DMS153 (cell line): ENCODE results near the gene KRT86.
"Not testable (repeated sequence)": the region's sequence is repeated elsewhere in the genome, so short reads cannot be mapped to it uniquely, and the experiment has no call there.

ENCODE experiments used
- DNase-seq: peaks from one replicate; lab custom pipeline; 2025; lab: John Stamatoyannopoulos, UW

The KRT86 gene

DNA sequence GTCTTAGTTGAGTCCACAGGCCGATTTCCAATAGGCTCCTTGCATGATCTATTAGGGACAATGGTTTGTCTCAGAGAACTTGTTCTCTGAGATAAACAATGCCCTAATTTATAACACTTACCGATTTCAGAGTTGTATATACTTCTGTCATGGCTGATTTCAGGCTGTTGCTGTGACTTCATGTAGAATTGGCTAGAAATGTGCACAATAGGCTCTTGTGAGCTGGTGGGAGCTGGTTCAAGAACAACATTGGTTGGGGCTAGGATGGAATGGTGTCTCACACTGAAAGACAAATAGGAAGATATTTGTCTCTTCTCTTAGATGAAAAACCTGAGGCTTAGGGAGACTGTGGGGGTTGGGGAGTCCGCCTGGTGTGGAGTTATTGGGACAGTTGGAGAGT is 6.7 kb upstream of the KRT86 start:
- no peak for DNase-seq

- no peak for DNase-seq
Observed at GRCh38 chr12:52268212-52268611, 6.2 kb upstream of the KRT86 start.

DNA sequence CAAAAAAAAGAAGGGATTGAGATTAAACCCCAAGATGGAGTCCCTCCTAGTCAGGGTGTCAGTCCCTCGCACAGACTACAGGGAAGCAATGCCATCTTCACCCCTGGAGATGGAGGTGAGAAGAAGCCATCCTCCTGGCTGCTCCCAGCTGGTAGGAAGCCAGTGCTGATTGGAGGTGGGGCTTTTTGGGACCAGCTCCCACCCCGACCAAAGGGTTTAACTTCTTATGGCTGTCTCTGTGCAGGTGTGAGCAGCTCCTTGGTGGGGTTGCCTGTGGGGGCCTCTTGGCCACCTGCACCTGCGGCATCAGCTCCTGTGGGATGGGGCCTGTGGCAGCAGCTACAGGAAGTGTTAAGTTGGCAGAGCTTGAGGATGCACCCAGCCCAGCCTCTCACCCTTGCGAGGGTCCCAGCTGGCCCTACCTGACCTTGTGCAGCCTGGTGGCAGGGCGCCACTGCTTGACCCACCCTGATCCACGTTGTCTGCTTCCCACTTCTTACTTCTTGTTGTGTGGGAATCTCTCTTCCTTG is 3.8 kb upstream of the KRT86 start:
- DNase-seq, result no peak

- DNase-seq, result no peak
Observed at GRCh38 chr12:52271158-52271557, 3.3 kb upstream of the KRT86 start.

DNA sequence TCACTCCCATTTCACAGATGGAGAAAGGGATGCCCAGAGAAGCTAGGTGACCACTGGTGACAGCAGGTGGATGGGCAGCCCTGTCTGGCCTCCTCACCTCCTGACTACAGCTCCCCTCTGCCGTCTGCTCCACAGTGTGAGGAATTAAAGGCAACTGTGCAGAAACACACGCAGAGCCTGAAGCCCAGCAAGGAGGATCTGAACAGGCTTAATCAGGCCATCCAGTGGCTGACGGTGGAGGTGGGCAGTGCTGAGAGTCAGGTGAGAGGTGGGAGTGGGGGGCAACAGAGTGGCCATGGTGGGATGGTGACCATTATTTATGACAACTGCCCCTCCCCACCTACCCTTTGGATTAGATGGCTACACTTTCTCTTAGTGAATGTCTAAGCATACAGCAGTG is 1.2 kb downstream of the KRT86 start:
- DNase-seq, result no peak

DNA sequence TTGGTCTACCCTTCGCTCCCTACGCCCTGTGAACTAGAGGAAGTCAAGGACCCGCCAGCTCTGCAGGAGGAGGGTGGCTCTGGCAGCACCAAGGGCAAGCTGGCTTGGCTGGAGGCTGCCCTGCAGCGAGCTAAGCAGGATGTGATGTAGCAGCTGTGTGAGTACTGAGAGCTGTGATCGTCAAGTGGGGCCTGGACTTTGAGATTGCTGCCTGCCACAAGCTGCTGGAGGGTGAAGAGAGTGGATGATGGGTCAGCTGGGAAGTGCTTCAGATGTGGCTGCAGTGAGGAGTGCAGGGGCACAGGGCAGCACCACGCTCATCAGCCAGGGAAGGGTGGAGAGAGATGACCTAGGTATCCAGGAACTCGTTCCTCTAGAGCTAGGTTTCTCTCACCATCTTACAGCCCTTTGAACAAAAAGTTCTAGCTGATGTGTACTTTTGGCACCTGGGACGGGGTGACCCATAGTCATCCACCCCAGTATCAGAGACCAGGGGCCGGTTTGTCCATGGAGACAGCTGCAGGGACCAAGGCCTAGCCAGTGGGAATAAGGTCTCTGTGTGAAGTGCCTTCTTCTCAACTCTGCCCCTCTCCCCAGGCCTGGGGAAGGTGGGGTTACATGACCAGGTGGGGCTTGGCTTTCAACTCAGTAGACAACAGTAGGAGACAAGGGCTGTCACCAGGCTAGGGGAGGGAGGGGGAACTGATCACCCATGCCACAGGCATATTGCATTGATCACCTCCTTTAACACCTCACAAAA is 3.2 kb downstream of the KRT86 start:
- DNase-seq, result peak; percentile 28

- peak; percentile 41 for DNase-seq
Observed at GRCh38 chr12:52278575-52279421, 4.4 kb downstream of the KRT86 start.

- no peak for DNase-seq
Observed at GRCh38 chr12:52279422-52280318, 5.2 kb downstream of the KRT86 start.

GRCh38 chr12:52280319-52280795 is 5.9 kb downstream of the KRT86 start:
- peak; percentile 6 for DNase-seq

GRCh38 chr12:52280796-52281560 is 6.5 kb downstream of the KRT86 start:
- DNase-seq, result no peak

GRCh38 chr12:52284562-52285171 is 10.2 kb downstream of the KRT86 start:
- DNase-seq, result no peak

DNA sequence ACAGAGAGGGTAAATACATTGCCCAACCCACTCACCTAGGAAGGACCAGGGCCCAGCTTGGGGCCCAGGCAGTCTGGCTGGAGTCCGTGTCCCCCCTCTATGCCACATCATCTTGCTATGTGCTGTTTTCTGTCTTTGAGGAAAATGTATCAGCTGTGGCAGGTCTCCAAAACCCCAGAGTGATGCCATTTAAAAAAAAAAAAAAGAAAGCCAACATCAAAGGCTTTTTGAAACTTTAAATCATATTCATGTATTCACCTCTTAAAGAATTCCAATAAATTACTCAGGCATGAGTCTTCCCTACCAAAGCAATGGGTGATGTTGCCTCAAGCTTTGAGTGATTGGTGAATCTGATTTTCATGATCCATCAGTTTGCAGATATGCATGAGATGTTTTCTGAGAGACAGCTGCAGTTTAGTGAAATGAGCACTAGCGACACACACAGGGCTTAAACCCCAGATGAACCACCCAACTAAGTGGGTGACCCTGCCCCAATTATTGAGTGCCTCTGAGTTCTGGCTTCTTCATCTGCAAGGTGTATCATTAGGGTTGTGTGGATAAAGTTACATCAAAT is 10.8 kb downstream of the KRT86 start:
- DNase-seq, result no peak

DNA sequence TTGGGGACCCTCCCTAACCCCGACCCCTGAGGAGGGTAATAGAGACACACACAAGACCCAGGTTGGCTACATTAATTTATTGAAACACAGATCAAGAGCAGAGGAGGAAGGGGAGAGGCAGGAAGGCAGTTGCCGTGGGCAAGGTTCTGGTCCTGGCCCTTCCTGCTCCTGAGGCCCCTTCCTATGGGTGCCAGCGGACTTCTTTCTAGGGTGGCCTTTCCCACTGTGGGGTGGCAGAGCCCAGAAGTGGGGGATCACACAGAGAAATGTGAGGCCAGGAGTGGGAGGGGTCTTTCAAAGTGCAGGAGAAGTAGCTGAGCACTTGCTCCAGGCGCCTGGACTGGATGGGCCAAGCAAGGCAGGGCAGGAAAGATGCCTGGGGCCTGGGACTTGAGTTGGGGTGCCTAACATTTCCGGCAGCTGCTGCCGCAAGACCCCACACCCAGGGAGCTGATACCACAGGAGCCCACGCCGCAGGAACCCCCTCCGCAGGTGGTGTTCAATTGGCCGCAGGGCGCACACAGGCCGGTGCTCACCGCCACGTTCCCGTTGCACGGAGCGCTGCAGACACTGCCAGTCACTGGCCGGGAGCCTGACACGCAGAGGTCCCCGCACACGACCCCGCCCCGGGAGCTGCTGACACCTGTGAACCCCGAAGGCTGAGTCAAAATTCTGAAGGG is 11.5 kb downstream of the KRT86 start:
- DNase-seq, result no peak

DNA sequence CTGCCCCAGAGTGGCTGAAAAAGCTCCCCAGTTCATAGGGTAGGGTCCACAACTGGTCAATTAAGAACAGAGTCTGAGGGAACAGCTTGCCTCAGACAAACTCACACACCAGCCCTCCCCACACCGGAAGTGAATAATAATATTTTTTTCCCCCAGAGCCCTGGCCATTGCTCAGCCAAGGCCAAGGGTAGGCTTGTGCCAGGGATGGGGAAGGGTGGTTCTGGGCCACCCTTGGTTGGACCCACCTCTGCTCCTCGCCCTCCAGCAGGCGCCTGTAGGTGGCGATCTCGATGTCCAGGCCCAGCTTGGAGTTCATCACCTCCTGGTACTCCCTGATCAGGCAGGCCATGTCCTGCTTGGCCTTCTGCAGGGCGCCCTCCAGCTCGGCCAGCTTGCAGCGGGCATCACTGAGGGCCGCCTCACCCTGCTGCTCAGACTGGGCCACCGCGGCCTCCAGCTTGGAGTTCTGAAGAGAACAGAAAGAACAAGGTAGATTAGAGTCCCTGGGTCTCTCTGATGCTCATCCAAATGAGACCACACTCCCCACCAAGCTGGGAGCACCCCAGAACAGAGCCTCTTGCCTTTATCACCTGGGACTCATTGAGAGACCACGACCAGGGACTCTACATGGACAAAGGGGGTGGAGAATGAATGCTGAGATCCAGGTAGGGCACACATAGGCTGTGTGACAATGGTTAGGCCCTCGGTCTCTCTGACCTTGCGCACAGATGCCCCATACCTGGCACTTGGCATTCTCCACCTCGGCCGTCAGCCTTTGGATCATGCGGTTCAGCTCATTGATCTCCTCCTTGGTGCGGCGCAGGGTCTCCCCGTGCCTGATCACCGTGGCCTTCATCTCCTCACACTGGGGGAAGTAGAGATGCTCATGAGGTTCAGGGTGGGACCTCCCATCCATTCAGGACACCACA is 12.7 kb downstream of the KRT86 start:
- DNase-seq, result not testable (repeated sequence)

DNA sequence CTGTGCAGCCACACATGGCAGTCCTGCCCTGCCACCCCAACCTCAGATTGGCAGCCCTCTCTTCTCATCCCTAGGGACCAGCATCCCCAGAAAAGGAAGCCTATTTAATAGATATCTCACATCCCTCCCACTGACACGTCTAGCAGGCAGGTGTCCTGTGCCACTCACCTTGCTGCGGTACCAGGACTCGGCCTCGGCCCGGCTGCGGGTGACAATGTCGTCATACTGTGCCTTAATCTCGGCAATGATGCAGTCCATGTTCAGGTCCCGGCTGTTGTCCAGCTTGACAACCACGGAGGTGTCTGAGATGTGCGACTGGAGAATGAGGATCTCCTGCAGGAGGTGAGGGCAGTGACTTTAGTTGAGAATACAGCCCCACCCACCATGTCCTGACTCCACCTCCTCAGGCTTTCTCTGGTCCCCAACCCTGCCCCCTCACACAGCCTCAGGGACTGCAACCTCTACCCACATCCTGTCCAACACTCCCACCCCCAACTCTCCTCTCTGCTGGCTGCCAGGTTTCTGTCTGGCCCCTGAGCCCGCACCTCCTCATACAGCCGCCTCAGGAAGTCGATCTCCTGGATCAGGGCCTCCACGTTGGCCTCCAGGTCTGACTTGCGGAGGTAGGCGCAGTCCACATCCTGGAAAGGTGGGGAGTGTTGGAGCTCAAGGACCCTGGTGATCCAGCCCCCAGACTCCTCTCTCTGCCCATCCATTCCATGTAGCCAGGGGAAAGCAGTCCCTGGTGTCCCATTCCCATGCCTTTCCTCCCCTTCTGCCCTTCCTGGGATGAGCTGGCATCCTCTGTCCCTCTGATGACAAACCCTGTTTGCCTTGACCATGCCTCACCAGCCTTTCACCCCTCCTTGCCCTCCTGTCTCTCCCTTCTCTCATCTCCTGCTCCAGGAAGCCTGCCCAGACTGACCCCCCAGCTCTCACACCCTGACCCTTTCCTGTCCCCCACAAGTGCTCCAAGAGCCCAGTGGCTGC is 13.7 kb downstream of the KRT86 start:
- not testable (repeated sequence) for DNase-seq

GRCh38 chr12:52290483-52291134 is 16.2 kb downstream of the KRT86 start:
- not testable (repeated sequence) for DNase-seq
